HEK293 (cell line): ENCODE data around the gene MAIP1.

Experiments used
- OVOL3 ChIP-seq: fragments of 450-650 bp; formaldehyde crosslinking; IDR thresholded peaks from 2 replicates; pipeline ENCODE4 v1.5.1; 2016; ENCODE audit warnings: missing biosample characterization, missing genetic modification characterization
- RBAK ChIP-seq: fragments of 450-650 bp; formaldehyde crosslinking; IDR thresholded peaks from 2 replicates; pipeline ENCODE4 v1.5.1; 2016; ENCODE audit warnings: missing biosample characterization, missing genetic modification characterization
- REPIN1 ChIP-seq: fragments of 450-650 bp; formaldehyde crosslinking; IDR thresholded peaks from 2 replicates; pipeline ENCODE4 v1.5.1; 2017; ENCODE audit warnings: missing biosample characterization, missing genetic modification characterization, low read depth
- SCRT2 ChIP-seq: fragments of 450-650 bp; formaldehyde crosslinking; IDR thresholded peaks from 2 replicates; pipeline ENCODE4 v1.5.1; 2016; ENCODE audit warnings: missing biosample characterization, missing genetic modification characterization
- TCF7L2 ChIP-seq: IDR thresholded peaks from 2 replicates; pipeline ENCODE4 v1.6.1; 2011; ENCODE audit warnings: low read depth, mild to moderate bottlenecking, inconsistent platforms, low read length, moderate library complexity, borderline replicate concordance
- ZBTB7A ChIP-seq: fragments of 450-650 bp; formaldehyde crosslinking; IDR thresholded peaks from 2 replicates; pipeline ENCODE4 v1.5.1; 2016; ENCODE audit warnings: low read depth, missing biosample characterization, missing genetic modification characterization
- ZNF138 ChIP-seq: fragments of 450-650 bp; formaldehyde crosslinking; IDR thresholded peaks from 2 replicates; pipeline ENCODE4 v1.5.1; 2016; ENCODE audit warnings: missing biosample characterization, missing genetic modification characterization, borderline replicate concordance
- ZNF23 ChIP-seq: fragments of 450-650 bp; formaldehyde crosslinking; IDR thresholded peaks from 2 replicates; pipeline ENCODE4 v1.5.1; 2016; ENCODE audit warnings: missing biosample characterization, missing genetic modification characterization, borderline replicate concordance
- ZNF398 ChIP-seq: fragments of 450-650 bp; formaldehyde crosslinking; IDR thresholded peaks from 2 replicates; pipeline ENCODE4 v1.5.1; 2017; ENCODE audit warnings: missing biosample characterization, missing genetic modification characterization
- ZNF777 ChIP-seq: fragments of 450-650 bp; formaldehyde crosslinking; IDR thresholded peaks from 2 replicates; pipeline ENCODE4 v1.5.1; 2017; ENCODE audit warnings: missing biosample characterization, missing genetic modification characterization, borderline replicate concordance
- TF ChIP-seq, protein P1 (sequence below): fragments of 450-650 bp; formaldehyde crosslinking; conservative IDR thresholded peaks from 2 replicates; pipeline ENCODE4 v1.5.1; 2016; ENCODE audit warnings: low read depth, missing biosample characterization, missing genetic modification characterization
- TF ChIP-seq, protein P2 (sequence below): fragments of 450-650 bp; formaldehyde crosslinking; IDR thresholded peaks from 2 replicates; pipeline ENCODE4 v1.5.1; 2016; ENCODE audit warnings: missing biosample characterization, missing genetic modification characterization
- TF ChIP-seq, protein P3 (sequence below): fragments of 450-650 bp; formaldehyde crosslinking; IDR thresholded peaks from 2 replicates; pipeline ENCODE4 v1.5.1; 2017; ENCODE audit warnings: missing biosample characterization, missing genetic modification characterization
- TF ChIP-seq, protein P4 (sequence below): fragments of 450-650 bp; formaldehyde crosslinking; IDR thresholded peaks from 2 replicates; pipeline ENCODE4 v1.5.1; 2016; ENCODE audit warnings: missing biosample characterization, missing genetic modification characterization

DNA sequence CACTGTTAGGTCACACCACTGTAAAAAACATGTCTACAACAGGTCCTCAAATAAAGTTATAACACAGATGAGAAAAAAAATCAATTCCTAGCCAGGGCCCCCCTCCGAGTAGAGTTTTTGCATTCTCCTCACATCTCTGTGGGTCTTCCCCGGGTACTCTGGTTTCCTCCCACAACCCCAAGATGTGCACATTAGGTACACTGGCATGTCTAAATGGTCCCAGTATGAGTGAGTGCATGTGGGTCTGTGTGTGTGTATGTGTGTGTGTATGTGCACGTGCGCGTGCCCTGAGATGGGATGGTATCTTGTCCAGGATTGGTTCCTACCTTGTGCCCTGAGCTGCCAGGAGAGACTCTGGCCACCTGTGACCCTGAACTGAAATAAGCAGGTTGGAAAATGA is 5.0 kb upstream of the MAIP1 start:
- TF ChIP-seq ZNF23 (tag by site-specific recombination), result no peak
- no peak for TF ChIP-seq SCRT2
- no peak for TF ChIP-seq REPIN1
- TF ChIP-seq TCF7L2, result no peak
- TF ChIP-seq, protein P1, sequence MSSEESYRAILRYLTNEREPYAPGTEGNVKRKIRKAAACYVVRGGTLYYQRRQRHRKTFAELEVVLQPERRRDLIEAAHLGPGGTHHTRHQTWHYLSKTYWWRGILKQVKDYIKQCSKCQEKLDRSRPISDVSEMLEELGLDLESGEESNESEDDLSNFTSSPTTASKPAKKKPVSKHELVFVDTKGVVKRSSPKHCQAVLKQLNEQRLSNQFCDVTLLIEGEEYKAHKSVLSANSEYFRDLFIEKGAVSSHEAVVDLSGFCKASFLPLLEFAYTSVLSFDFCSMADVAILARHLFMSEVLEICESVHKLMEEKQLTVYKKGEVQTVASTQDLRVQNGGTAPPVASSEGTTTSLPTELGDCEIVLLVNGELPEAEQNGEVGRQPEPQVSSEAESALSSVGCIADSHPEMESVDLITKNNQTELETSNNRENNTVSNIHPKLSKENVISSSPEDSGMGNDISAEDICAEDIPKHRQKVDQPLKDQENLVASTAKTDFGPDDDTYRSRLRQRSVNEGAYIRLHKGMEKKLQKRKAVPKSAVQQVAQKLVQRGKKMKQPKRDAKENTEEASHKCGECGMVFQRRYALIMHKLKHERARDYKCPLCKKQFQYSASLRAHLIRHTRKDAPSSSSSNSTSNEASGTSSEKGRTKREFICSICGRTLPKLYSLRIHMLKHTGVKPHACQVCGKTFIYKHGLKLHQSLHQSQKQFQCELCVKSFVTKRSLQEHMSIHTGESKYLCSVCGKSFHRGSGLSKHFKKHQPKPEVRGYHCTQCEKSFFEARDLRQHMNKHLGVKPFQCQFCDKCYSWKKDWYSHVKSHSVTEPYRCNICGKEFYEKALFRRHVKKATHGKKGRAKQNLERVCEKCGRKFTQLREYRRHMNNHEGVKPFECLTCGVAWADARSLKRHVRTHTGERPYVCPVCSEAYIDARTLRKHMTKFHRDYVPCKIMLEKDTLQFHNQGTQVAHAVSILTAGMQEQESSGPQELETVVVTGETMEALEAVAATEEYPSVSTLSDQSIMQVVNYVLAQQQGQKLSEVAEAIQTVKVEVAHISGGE (tag by site-specific recombination), result no peak
- no peak for TF ChIP-seq ZNF138 (tag by site-specific recombination)
- TF ChIP-seq ZBTB7A, result no peak
- TF ChIP-seq, protein P2, sequence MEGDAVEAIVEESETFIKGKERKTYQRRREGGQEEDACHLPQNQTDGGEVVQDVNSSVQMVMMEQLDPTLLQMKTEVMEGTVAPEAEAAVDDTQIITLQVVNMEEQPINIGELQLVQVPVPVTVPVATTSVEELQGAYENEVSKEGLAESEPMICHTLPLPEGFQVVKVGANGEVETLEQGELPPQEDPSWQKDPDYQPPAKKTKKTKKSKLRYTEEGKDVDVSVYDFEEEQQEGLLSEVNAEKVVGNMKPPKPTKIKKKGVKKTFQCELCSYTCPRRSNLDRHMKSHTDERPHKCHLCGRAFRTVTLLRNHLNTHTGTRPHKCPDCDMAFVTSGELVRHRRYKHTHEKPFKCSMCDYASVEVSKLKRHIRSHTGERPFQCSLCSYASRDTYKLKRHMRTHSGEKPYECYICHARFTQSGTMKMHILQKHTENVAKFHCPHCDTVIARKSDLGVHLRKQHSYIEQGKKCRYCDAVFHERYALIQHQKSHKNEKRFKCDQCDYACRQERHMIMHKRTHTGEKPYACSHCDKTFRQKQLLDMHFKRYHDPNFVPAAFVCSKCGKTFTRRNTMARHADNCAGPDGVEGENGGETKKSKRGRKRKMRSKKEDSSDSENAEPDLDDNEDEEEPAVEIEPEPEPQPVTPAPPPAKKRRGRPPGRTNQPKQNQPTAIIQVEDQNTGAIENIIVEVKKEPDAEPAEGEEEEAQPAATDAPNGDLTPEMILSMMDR (tag by site-specific recombination), result no peak
- TF ChIP-seq ZNF398 (tag by site-specific recombination), result no peak
- no peak for TF ChIP-seq OVOL3 (tag by site-specific recombination)
- TF ChIP-seq, protein P3, sequence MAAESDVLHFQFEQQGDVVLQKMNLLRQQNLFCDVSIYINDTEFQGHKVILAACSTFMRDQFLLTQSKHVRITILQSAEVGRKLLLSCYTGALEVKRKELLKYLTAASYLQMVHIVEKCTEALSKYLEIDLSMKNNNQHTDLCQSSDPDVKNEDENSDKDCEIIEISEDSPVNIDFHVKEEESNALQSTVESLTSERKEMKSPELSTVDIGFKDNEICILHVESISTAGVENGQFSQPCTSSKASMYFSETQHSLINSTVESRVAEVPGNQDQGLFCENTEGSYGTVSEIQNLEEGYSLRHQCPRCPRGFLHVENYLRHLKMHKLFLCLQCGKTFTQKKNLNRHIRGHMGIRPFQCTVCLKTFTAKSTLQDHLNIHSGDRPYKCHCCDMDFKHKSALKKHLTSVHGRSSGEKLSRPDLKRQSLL (tag by site-specific recombination), result no peak
- TF ChIP-seq, protein P4, sequence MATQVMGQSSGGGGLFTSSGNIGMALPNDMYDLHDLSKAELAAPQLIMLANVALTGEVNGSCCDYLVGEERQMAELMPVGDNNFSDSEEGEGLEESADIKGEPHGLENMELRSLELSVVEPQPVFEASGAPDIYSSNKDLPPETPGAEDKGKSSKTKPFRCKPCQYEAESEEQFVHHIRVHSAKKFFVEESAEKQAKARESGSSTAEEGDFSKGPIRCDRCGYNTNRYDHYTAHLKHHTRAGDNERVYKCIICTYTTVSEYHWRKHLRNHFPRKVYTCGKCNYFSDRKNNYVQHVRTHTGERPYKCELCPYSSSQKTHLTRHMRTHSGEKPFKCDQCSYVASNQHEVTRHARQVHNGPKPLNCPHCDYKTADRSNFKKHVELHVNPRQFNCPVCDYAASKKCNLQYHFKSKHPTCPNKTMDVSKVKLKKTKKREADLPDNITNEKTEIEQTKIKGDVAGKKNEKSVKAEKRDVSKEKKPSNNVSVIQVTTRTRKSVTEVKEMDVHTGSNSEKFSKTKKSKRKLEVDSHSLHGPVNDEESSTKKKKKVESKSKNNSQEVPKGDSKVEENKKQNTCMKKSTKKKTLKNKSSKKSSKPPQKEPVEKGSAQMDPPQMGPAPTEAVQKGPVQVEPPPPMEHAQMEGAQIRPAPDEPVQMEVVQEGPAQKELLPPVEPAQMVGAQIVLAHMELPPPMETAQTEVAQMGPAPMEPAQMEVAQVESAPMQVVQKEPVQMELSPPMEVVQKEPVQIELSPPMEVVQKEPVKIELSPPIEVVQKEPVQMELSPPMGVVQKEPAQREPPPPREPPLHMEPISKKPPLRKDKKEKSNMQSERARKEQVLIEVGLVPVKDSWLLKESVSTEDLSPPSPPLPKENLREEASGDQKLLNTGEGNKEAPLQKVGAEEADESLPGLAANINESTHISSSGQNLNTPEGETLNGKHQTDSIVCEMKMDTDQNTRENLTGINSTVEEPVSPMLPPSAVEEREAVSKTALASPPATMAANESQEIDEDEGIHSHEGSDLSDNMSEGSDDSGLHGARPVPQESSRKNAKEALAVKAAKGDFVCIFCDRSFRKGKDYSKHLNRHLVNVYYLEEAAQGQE, result no peak
- TF ChIP-seq RBAK (tag by site-specific recombination), result no peak
- no peak for TF ChIP-seq ZNF777 (tag by site-specific recombination)
